GM12873 (cell line): Measurements from ENCODE around the gene C1orf141.

Source experiments
- CTCF ChIP-seq: IDR thresholded peaks from 2 replicates; pipeline ENCODE4 v1.5.1; 2012; ENCODE audit warnings: low read depth, mild to moderate bottlenecking, moderate library complexity, low read length, control low read depth; ENCODE audit not compliant: insufficient read depth; ENCODE audit errors: missing control alignments

Gene C1orf141

DNA sequence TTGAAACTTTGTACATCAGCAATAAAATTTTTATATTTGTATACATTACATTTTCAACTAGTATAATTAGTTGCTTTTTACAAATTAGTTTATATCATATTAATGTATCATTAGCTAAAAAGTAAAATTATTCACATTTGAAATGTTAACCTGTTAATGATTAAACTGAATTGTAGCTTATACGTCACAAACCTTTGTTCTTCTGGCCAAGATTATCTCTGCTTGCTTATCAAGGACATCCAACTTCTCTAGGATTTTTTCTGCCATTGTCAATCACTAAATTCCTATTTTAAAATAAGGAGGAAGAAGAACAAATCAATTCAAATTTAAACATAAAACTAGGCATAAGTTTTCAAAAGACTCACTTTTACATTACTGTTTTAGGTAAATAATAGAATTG lies 7.8 kb downstream of the C1orf141 start:
- TF ChIP-seq CTCF = no peak

GRCh38 chr1:67126111-67126746 lies 8.5 kb downstream of the C1orf141 start:
- no peak for TF ChIP-seq CTCF

DNA sequence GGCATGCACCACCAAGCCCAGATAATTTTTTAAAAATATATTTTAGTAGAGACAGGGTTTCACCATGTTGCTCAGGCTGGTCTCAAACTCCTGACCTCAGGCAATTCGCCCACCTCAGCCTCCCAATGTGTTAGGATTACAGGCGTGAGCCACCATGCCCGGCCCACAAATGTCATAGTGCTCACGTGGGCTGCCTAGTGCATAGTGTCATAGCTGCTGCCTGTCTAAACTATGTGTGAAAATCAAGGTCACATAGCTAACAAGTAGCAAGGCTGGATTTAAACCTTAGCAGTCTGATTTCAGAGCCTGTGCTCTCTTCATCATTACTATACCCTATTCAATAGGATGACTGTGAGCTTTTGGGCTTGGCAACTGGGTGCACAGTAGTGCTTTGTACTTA lies 10.3 kb downstream of the C1orf141 start:
- no peak for TF ChIP-seq CTCF

- TF ChIP-seq CTCF = no peak
Observed at GRCh38 chr1:67120855-67121619, 13.7 kb downstream of the C1orf141 start.

DNA sequence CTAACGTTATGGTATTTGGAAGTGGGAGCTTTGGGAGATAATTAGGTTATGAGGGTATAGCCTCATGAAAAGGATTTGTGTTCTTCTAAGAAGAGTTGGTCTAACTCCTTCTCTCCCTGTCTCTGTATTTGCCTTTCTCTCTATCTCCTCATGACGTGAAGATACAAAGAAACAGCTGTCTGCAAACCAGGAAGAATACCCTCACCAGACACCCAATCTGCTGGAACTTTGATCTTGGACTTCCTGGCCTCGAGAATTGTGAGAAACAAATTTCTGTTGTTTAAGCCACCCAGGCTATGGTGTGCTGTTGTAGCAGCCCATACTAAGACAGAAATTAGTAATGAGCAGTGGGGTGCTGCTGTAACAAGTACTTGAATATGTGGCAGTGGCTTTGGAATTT lies 16.1 kb downstream of the C1orf141 start:
- TF ChIP-seq CTCF = no peak

- no peak for TF ChIP-seq CTCF
Observed at GRCh38 chr1:67118191-67118590, 16.6 kb downstream of the C1orf141 start.

- no peak for TF ChIP-seq CTCF
Observed at GRCh38 chr1:67114162-67114561, 20.6 kb downstream of the C1orf141 start.
